Adipocyte (in vitro differentiated cells): ENCODE data around the gene ARHGAP26.

Experiments
- DNase-seq: peaks from one replicate; pipeline ENCODE4 v3.0.0-alpha.2; 2015; ENCODE audit warnings: low read depth
- H3K27me3 ChIP-seq: replicated peaks from 2 replicates; pipeline ENCODE4 v1.7.0; 2013; ENCODE audit warnings: mild to moderate bottlenecking, low read length, moderate library complexity; ENCODE audit not compliant: control insufficient read depth, insufficient read depth
- H3K36me3 ChIP-seq: 2 replicates; pipeline ENCODE4 v1.7.0; 2013; ENCODE audit warnings: low read length, mild to moderate bottlenecking, moderate library complexity; ENCODE audit not compliant: control insufficient read depth, insufficient read depth, severe bottlenecking
- H3K4me1 ChIP-seq: 2 replicates; pipeline ENCODE4 v1.7.0; 2013; ENCODE audit warnings: mild to moderate bottlenecking, low read length, moderate library complexity; ENCODE audit not compliant: control insufficient read depth, insufficient read depth
- H3K4me3 ChIP-seq: 2 replicates; pipeline ENCODE4 v1.7.0; 2013; ENCODE audit warnings: mild to moderate bottlenecking, low read length, moderate library complexity
- H3K9ac ChIP-seq: 2 replicates; pipeline ENCODE4 v1.7.0; 2013; ENCODE audit warnings: mild to moderate bottlenecking, low read length, moderate library complexity
- H3K9me3 ChIP-seq: 2 replicates; pipeline ENCODE4 v1.7.0; 2013; ENCODE audit warnings: mild to moderate bottlenecking, low read length, moderate library complexity; ENCODE audit not compliant: control insufficient read depth

The ARHGAP26 gene

DNA sequence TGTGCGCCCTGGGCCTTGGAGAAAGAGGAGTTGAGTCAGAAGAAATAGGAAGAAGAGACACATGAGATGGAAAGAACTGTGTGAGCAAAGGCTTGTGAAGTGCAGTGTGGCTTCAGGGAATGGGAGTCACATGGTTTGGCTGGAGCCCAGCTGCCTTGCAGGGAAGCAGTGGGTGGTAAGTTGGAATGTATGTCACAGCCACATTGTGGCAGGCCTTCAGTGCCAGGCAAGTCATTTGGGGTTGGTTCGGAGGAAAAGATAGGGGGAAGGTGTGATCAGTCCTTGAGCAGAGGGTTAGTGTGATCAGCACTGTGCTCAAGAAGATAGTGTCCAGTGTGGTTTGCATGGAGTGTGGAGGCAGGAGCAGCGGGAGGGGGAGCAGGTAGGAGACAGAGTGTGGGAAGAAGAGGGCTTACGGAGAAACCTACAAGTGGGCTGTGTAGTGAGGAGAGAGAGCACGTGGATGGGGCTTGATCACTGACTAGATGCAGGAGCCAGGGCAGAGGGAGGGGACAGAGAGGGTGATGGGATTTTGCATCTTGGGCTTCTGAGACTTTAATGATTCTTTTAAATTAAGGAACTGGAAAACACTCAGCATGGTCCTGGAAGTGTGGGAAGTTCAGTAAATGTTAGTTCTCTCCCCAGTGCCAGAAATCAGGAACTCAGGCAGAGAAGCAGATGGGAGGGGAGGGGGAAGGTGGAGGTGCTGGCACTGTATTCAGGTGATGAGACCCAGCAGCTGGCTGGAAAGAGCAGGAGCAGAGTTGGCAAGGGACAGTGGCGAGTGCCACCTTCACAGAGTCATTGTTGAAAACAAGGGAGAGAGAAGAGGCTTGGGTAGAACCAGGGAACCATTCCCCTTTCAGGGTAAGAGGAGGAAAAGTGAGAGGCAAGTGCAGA lies 46.6 kb downstream of the ARHGAP26 start:
- Histone ChIP-seq H3K9ac (no peak overlapping the region), H3K9me3 (no peaks in the 10 kb centered on the region), H3K4me3 (no peak overlapping the region), H3K36me3 (no peaks in the 10 kb centered on the region), H3K4me1 (peaks cover 61% of the 10 kb centered on the region), H3K27me3 (no peaks in the 10 kb centered on the region)
- peak; percentile 45 for DNase-seq

- Histone ChIP-seq H3K27me3 (no peaks in the 10 kb centered on the region), H3K9ac (peak overlapping the region; percentile 51), H3K4me3 (no peak overlapping the region), H3K36me3 (no peaks in the 10 kb centered on the region), H3K4me1 (peaks cover 73% of the 10 kb centered on the region), H3K9me3 (no peaks in the 10 kb centered on the region)
- peak; percentile 45 for DNase-seq
Measured at GRCh38 chr5:142817949-142818431, 47.8 kb downstream of the ARHGAP26 start.

DNA sequence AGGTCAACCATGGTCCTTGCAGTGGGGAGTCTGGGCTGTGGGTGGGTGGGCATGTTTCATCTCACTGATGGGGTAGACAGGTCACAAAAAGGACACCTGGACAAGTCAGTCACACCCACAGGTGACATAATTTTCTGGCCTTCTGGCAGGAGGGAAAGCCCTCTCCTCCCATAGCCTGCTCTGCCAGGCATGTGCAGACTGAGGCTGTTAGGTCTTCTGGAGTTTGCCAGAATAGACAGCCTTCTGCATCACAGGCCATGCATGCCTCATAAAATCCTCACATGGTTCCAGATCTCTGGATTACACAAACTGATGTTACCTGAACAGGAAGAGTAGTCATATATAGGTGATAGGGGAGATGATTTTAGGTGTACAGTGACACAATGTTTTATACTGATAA lies 49.1 kb downstream of the ARHGAP26 start:
- no peaks in the 10 kb centered on the region for H3K27me3 ChIP-seq

GRCh38 chr5:142819825-142820224 lies 49.6 kb downstream of the ARHGAP26 start:
- peak overlapping the region; percentile 34 for H3K4me3 ChIP-seq
- no peaks in the 10 kb centered on the region for H3K9me3 ChIP-seq
- no peak overlapping the region for H3K9ac ChIP-seq
- no peaks in the 10 kb centered on the region for H3K36me3 ChIP-seq
- H3K27me3 ChIP-seq, result no peaks in the 10 kb centered on the region
- peaks cover 71% of the 10 kb centered on the region for H3K4me1 ChIP-seq
- DNase-seq, result peak; percentile 48

More for the DNA sequence above, 49.1 kb downstream of the ARHGAP26 start:
- Histone ChIP-seq H3K4me1 (peaks cover 76% of the 10 kb centered on the region), H3K9me3 (no peaks in the 10 kb centered on the region), H3K36me3 (no peaks in the 10 kb centered on the region), H3K9ac (no peak overlapping the region), H3K4me3 (peak overlapping the region; percentile 34)
- no peak for DNase-seq

- DNase-seq, result no peak
- Histone ChIP-seq H3K4me3 (no peak overlapping the region), H3K9ac (no peak overlapping the region), H3K4me1 (peaks cover 75% of the 10 kb centered on the region), H3K9me3 (no peaks in the 10 kb centered on the region), H3K36me3 (no peaks in the 10 kb centered on the region), H3K27me3 (no peaks in the 10 kb centered on the region)
Measured at GRCh38 chr5:142820447-142820846, 50.3 kb downstream of the ARHGAP26 start.

DNA sequence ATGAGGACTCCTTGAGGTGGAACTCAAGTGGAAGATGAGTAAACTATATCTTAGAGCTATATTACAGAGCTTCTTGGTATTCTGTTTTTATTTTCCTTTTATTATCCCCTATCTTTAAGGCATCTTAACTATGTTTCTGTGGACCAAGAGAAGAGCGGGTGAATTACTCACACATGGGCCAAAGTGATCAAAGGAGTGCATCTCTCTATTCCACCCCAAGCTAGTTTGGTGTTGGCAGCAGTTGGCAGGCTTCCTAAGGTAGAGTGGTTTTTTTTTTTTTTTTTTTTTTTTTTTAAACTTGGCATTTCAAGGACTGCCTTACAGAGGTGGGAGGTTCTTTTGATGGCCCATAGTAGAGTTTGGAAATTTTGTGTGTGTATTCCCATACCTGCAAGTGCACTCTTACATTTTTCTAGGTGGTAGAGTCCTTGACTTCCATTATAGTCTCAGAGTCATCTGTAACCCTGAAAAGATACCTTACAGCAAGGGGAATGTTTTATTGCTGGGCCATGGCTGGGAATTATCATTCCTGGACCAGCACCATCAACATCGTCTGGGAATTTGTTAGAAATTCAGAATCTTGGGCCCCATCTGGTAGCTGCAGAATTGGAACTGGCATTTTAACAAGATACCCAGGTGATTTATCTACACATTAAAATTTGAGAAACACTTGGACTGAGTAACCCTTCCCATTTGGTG lies 51.0 kb downstream of the ARHGAP26 start:
- Histone ChIP-seq H3K9me3 (no peaks in the 10 kb centered on the region), H3K4me1 (peaks cover 80% of the 10 kb centered on the region), H3K36me3 (no peaks in the 10 kb centered on the region), H3K27me3 (no peaks in the 10 kb centered on the region), H3K4me3 (no peak overlapping the region), H3K9ac (no peak overlapping the region)
- DNase-seq, result no peak

DNA sequence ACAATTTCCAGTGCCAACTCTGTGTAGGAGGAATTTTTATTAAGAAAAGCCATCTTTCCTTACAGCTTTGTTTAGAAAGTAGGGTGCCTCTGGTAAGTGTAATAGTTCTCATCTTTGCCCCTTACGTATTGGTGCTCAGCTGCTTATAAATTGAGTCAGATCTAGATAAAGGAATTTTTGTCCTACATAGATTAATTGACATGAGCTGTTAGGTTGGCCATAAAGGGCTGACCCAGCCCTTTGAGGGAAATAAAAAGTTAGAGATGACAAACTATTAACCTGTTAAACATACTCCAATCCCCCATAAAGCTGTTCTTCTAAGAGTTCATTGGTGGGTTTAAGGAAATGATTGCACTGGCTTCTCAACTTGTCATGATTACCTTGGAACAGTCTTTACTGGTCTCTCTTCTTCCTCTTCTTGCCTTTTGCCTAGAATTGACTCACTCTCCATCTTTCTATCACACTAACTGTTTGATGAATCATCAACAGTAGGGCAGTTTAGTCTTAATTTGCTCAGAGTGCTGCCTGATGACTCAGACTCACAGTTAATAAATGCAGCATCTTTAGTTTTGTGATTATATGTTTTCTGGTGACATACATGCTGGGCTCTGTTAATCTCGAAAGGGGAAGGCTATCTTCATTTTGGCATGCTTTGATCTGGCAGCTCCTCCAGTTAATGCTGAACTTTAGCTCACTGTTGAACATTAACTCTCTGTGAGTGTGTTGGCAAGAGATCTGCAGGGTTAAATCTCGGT lies 51.7 kb downstream of the ARHGAP26 start:
- Histone ChIP-seq H3K9me3 (no peaks in the 10 kb centered on the region), H3K4me3 (peak overlapping the region; percentile 37), H3K36me3 (no peaks in the 10 kb centered on the region), H3K27me3 (no peaks in the 10 kb centered on the region), H3K4me1 (peaks cover 80% of the 10 kb centered on the region), H3K9ac (no peak overlapping the region)
- peak; percentile 63 for DNase-seq

DNA sequence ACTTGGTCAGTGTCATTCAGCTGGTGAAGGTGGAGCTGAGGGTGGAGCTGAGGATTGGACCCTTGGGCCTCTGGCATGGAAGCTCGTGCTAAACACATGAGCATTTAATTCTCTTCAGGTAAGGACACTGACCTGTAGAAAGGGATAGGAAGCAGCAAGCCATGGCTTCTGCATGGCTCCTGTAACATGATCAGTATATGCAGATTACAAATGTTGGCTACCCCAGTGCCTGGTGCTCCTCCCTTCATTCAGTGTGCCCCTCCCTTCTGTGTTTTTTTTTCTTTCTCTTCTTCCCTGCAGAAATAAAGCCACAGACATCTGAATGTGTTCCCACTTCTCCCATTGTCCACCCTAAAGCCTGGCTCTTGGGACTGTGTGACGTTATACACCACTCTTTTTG lies 52.9 kb downstream of the ARHGAP26 start:
- no peak overlapping the region for H3K4me3 ChIP-seq
- no peaks in the 10 kb centered on the region for H3K36me3 ChIP-seq
- DNase-seq, result no peak
- H3K4me1 ChIP-seq, result peaks cover 78% of the 10 kb centered on the region
- H3K27me3 ChIP-seq, result no peaks in the 10 kb centered on the region
- H3K9me3 ChIP-seq, result no peaks in the 10 kb centered on the region
- no peak overlapping the region for H3K9ac ChIP-seq

DNA sequence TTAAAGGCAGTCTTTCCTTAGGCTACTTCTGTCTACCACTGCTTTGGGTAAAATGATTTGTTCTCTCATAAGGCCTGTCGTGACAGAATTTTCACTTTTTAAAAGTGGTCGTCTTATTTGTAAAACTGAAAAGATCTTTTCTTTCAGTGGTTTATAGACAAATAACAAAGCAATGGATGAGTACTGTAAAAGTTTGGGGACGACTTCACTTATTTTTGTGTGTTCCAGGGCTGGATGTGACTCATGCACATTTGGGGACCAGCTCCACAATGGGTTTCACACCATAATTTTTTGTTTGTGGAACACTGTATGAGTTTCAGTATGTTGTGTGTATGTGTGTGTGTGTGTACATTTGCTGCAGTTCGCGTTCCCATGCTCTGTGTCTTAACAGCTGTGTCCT lies 53.6 kb downstream of the ARHGAP26 start:
- Histone ChIP-seq H3K4me1 (peaks cover 71% of the 10 kb centered on the region), H3K4me3 (no peak overlapping the region), H3K9ac (no peak overlapping the region), H3K36me3 (no peaks in the 10 kb centered on the region), H3K27me3 (no peaks in the 10 kb centered on the region), H3K9me3 (no peaks in the 10 kb centered on the region)
- DNase-seq, result no peak

GRCh38 chr5:142824391-142824790 lies 54.2 kb downstream of the ARHGAP26 start:
- Histone ChIP-seq H3K4me3 (no peak overlapping the region), H3K9ac (no peak overlapping the region), H3K4me1 (peaks cover 67% of the 10 kb centered on the region), H3K9me3 (no peaks in the 10 kb centered on the region), H3K36me3 (no peaks in the 10 kb centered on the region), H3K27me3 (no peaks in the 10 kb centered on the region)
- no peak for DNase-seq
